ENCODE data around the gene KIF16B.
"Not testable (repeated sequence)": the region's sequence is repeated elsewhere in the genome, so short reads cannot be mapped to it uniquely, and the experiment has no call there.

Gene KIF16B

DNA sequence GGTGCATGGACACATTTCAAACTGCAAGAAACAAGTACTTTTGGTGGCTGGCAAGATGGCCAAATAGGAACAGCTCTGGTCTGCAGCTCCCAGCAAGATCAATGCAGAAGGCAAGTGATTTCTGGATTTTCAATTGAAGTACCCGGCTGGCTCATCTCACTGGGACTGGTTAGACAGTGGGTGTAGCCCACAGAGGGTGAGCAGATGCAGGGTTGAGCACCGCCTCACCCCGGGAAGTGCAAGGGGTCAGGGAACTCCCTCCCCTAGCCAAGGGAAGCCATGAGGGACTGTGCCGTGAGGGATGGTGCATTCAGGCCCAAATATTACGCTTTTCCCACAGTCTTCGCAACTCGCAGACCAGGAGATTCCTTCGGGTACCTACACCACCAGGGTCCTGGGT, 53.6 kb downstream of the KIF16B start:
- DNase-seq (ENCODE audit: low read depth), result not testable (repeated sequence)

DNA sequence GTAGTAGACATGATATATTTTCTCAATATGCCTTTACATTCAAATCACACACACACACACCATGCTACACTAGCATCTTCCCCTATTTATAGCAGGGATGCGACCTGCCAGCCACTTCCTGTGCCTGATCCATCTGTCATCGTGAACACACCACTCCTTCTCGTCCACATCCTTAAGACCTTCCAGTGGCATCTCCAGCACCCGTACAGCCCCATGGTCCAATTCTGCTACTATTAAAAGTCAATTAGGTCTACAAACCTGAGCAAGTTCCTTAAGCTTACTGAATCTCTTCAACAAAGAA, 54.5 kb downstream of the KIF16B start:
- DNase-seq (ENCODE audit: low read depth), result no peak

DNA sequence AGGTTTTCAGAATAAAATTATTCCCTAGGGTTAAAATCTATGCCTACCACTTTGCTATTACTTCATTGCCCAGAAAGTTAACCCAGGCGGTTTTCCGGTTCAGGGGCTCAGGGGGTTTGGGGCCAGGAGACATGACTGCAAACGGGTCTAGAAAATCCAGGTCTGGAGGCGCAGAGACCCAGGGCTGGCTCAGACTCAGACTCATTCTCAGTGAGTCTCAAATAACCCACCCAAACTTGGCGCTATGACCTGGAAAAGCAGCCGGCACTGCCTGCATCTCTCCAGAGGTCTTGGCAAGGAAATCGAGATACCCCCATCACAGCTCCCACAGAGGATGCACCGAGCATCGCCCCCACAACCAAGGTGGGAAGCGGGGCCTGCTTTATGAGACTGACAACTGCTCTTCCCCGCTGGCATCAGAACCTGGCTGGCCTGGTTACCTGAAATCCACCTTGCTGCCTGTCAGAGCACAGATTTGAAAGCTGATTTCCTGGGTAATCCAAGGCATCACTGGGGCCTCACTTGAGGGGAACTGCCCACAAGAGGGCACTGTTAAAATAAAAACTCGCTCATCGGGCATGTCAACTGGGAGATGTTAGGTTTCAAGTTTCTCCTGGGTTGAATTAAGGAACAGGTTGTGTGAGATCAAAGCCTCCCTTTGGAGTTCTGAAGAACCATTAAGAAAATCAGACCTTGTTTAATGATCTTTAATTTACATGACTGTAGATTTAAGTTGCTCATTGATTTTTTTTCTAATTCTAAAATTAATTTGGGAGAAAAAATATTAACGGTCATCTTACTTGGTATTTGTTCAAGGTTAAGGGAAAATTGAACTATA, 55.1 kb downstream of the KIF16B start:
- DNase-seq (ENCODE audit: low read depth), result peak; percentile 49

DNA sequence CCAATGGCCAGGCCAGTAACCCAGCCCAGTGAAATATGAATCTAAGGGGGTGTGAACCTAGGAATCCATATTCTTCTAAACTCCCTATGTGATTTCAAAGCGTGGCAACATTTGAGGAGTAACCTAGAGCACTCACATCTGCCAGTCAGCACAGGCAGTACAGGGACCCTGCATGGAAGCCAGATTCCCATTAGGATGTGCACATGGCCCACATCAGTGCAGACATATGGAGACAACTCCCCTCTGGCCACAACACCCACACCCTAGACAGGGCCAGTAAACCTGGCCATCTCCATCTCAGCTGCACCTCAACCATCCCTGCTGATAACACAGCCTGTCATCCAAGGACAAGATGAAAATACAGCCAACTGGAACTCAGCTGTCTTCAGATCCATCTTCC, 56.5 kb downstream of the KIF16B start:
- no peak for DNase-seq (ENCODE audit: low read depth)

DNA sequence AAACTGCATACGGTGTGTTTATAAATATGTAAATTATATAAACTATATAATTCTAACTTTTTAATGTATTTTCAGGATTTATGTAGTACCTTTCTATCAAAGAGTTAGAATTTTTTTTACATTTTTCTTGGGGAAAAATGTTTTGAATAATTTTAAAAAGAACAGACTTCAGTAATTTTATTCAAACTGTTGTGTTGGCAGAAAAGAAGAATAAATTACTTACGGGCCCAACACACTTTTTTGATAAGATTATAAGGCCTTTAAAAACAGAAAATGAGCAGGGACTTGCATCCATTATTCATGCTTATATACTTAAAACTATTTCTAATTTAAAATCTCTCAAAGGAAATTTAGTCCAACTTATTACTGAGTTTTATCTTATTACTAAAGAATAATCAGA, 58.2 kb downstream of the KIF16B start:
- no peak for DNase-seq (ENCODE audit: low read depth)

DNA sequence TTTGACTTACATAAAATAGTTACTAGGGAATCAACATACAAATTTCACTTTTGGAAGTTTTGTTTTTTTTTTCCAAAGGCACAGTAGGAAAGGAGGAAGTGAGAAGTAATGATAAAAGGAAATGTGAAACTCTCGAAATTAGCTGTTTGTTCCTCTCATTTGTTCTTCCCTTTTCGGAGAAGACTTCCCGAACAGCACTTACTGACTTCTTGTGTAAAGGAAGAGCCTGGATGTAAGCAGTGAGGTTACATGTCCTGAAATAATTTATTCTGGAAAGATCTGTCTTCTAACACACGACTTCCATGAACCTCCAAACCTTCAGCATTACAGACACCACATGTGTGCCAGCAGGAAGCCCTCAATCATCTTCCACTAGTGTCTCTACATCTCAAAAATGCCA, 59.1 kb downstream of the KIF16B start:
- no peak for DNase-seq (ENCODE audit: low read depth)

DNA sequence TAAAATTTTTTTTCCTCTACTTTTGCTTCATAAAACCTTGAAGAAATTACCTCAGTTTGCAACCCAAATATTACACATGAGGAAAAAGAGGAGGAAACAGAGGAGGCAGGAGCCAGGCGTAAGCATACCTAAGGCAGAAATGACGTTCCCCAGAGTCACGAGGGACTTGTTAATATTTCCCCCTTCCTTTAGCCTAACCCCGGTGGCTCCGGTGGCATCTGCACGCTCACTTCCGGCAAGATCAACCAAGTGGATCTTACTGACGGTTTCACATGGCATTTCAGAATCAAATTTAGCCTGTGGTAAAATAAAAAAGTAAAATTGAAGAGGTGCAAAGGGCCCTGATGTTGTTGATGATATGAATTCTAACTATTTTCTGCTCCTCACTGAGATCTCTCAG, 67.4 kb downstream of the KIF16B start:
- DNase-seq (ENCODE audit: low read depth), result no peak

DNA sequence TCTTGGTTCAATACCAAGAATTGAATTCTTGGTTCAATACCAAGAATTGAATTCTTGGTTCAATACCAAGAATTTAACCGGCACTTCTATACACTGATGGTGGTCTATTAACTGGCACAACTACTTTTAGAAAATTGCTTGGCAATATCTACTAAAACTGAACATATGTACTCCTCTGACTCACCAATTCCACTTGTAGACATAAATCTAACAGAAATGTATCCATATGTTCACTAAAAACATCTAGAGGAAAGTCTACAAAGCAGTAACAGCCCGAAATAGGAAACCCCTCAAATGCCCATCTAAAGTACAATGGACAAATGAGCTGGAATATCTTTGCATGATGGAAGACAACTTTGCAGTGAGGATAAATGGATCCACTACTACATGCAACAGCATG, 71.9 kb downstream of the KIF16B start:
- DNase-seq (ENCODE audit: low read depth), result peak; percentile 9

DNA sequence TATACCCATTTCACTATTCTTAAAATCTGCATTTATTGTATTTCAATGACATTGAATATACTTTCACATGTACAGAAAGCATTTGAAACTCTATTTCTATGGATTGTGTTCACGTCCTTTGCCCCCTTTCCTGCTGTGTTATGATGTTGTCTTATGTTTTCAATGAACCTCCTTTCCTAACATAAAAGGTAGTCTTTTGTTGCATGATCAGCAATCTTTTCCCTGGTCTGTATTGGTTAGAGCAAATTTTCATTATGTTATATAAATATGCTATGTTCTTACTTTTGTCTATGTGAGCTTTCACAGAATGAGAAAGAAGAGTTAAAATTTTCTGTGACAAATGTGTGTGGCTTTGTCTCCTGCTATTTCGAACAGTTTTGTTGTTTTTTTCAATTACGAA, 73.1 kb downstream of the KIF16B start:
- no peak for DNase-seq (ENCODE audit: low read depth)

DNA sequence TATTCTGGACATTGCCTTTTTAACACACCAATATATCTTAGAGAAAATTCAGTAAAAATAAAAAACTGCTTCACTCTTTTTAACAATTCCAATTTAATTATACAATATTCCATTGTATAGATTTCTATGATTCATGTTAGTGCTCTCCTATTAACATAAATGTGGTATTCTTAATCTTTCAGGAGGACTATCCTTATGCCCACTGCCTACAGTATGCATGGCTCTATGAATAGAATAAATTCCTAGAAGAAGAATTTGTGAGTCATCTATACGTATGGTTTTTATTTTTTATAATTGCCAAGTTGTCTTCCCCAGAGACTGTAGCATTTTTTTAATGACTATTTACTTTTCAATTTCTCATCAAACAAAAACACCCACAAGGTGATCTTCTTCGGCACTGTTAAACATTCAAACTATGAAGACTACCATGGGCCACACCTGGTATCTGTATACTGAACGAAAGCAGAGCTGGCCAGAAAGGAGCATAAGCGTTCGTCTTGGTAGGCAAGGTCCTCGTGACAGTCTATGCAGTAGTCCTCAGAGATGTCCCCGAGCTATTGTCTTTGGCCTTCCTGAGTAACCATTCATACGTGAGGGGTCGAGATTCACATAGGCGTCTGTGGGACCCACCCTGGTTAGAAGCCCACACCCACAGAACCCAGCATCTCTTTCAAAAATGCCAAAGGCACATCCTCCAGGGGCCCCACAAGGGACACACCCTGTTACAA, 74.6 kb downstream of the KIF16B start:
- DNase-seq (ENCODE audit: low read depth), result peak; percentile 20

DNA sequence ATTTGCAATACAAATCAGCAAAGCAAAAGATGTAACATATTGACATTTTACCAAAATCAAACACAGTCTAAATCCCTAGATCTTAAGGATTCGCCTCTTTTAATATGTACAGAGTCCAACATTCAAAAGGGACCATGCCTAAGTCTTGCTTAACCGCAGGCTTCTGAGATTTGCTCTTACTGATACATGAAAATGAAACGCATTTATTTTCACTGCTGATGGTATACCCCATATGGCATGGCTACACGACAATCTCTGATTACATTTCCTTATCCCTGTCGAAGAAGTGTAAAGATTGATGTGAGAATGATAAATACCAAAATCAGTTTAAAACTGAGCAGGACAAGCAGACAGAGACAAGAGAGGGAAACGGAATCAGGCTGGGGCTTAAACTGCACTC, 75.4 kb downstream of the KIF16B start:
- no peak for DNase-seq (ENCODE audit: low read depth)

DNA sequence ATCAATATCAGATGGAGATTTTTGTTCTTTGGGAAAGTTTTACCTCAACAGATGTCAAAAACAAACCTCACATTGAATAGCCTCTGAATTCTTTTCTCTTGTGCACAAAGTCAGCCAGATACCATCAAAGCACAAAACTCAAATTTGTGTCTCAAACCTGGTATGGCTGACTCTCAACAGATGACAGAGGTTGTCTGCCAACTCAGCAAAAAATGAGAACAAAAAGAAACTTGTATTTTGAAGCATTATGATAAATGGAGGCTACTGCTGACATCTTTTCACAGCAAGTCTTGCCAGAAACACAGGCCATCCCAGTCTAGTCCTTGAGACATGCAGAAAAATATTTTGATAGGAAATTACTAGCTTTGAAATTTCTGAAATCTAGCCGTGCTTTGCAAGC, 79.8 kb downstream of the KIF16B start:
- DNase-seq (ENCODE audit: low read depth), result no peak

DNA sequence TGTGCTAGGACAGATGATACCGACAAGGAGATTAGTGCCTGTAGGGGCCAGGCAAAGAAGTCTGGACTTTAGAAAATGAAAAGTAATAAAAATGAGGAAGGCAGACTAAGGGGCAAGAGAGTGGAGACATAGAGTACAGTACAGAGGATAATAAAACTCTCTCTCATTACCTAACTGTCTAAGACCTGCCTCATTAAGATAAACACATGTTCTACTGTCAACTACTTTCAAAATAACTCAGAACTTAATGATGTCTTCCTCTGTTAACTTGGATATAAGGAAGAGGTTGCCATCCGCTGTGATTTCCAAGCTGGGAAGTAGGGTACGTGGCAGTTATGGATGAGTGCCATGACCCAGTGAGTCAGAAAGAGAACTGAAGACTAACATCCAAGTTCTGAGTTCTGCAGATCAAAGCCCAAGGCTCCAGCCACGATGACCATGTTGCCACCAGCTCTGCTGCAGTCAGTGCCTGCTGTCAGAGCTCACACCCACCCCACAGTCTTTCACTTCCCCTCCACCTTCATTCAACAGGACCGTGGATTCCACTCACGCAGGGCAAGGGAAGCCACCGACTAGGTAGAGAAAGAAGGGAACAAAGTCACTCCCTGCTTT, 81.8 kb downstream of the KIF16B start:
- DNase-seq (ENCODE audit: low read depth), result peak; percentile 59

DNA sequence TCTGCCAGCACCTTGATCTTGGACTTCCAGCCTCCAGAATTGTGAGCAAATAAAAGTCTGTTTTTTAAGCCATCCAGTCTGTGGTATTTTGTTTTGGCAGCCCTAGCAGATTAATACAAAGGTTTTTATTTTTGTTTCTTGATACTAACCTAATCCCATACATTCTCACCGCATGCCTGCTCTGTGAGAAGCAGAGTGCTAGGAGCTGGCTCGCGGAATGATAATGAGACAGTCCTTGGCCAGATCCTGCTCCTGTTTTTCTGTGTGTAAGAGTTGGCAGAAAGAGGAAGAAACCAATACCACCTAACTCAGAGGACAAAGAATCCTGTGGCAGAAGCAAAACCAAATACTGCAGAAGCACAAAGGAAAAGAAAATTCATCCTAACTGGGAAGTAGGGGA, 82.6 kb downstream of the KIF16B start:
- no peak for DNase-seq (ENCODE audit: low read depth)

DNA sequence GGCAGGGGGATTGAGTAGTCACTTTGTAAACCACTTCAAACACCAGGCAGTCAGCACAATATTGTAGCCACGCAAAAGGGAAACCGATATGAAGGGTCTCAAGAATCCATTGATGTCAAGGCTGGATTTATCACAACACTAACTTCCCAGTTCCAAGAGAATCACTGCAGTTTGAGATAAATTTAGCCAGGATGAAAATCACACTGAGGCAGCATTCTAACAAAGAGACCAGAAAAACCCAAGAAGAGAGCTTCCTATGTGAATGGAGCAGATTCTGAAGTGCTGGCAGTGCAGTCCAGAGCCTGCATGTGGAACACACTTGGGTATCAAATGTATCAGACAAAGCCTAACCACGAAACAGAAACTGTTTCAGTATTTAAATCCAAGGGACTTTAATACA, 84.6 kb downstream of the KIF16B start:
- DNase-seq (ENCODE audit: low read depth), result no peak

DNA sequence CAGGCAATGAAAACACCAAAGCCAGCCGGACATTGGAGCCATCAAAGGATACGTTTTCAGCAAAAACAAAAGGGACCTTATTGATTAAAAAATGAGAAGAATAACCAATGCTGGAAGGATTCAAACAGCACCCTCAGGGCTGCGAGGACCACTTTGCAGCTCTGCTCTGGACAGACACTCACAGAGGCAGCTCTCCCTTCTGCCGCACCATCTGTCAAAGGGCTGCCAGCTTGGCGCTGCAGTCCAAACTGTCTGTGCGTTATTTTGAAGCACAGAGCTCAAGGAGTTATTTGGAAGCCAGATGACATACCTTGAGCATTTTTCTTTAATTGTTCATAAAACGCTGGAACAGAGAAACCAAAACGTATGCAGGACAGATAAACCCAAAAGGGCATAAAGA, 85.2 kb downstream of the KIF16B start:
- no peak for DNase-seq (ENCODE audit: low read depth)

DNA sequence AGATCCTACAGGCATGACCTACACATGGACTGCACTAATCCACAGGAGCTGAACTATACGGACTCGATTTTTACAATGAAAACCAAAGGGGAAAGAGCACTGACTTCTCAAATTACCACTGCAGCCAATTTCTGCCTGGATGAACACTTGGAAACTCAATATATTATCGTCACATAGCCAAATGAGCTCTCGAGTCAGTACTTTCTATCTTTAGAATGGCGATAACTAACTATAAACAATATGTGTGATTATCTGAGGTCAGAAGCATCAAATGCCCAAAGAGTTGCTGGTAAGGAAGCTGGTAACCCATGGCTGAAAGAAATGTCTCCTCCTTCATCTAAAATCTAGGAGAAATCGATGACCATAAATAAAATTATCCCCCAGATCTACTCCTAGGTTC, 86.7 kb downstream of the KIF16B start:
- no peak for DNase-seq (ENCODE audit: low read depth)

DNA sequence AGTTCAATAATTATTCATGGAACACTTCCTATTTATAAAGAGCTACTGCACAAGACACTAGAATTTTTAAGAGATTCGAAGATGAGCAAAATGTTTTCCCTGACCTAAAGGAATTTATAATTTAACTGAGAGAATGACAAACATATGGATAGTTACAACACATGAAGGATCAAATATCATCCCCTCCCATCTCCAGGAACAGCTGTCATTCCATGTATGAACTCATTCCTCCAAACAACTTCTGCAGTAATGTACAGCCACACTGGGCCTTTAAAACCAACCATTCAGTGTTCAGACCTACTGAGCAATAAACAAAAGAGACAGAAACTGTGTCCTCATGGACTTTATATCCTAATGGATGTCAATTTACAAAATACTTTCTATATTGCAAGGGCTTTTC, 87.8 kb downstream of the KIF16B start:
- peak; percentile 46 for DNase-seq (ENCODE audit: low read depth)

DNA sequence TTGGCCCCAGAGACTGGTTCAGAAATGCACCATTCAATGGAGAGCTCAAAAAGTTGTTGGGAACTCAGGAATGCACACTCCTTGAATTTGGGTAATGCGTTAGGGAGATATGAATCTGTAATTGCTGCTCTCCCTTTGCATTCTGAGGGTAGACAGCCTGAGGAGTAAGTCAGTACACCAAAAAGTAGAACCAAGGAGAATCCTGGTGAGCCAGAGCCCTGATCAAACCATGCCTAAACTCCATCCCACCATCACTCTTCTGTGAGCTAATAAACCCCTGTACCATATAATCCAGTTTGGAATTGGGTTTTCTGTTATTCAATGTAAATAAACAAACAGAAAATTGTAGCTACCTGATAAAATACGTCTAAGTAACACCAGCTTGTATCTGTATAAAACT, 90.2 kb downstream of the KIF16B start:
- DNase-seq (ENCODE audit: low read depth), result no peak

DNA sequence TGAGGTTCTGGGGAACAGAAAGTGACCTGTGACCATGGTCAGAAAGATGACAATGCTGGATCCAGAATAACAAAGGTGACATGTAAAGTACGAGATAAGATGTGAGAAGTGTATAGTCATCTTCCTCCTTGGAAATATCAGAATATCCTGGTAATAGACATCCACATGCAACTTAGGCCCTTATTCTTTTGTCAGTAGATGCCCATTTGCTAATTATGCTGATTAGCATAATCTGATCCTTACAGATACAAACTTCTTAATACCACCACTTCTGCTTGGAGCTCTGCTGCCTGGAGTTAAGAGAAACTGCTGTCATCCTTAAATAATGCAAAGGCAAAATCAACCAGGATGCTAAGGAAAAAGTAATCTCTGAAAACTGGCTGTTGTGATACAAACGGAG, 91.3 kb downstream of the KIF16B start:
- no peak for DNase-seq (ENCODE audit: low read depth)

DNA sequence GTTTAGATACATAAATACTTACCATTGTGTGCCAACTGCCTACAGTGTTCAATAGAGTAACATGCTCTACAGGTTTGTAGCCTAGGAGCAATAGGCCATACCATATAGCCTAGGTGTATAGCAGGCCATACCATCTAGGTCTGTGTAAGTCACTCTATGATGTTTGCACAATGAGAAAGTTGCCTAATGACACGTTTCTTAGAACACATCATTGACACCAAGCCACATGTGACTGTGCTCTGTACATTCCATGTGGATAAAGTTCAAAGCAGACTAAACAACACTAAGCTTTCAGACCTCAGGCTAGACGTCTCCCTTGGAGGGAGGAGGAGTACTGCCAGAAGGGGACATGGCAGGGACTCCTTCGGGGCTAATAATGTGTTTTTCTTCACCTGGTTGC, 93.6 kb downstream of the KIF16B start:
- DNase-seq (ENCODE audit: low read depth), result peak; percentile 11

DNA sequence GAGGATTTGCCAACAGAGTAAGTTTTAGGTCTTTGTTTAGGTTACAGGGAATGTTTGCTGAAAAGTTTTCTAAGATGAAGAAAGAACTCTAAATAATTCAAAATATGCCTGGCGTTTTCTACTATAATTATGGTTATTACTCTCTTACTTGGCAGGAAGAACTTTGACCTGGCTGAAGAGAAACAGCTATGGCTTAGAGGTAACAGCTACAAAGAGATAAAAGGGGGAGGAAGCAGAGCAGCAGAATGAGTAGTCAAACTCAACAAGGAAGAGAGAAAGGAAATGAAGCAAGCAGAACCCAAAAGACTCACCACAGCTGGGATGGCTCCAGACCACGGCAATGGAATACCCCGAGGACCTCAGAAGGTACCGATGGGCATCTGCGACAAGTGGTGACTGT, 95.6 kb downstream of the KIF16B start:
- peak; percentile 11 for DNase-seq (ENCODE audit: low read depth)

DNA sequence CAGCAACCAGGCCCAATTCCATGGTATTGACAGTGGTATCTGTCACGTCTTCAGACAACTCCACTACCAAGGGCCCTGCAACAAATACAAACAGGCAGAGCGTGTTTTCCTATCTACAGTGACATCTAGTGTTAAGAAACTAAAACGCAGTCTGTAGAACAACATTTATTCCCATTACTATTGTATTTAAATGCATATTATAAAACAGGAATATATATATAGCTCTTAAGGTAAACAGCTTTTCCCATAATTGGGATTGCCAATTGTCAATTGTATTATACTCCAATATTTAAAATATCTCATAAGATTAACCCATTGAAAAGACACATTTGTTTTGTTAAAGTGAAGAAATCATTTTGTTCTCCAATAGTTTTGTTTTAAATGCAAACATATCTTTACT, 97.2 kb downstream of the KIF16B start:
- DNase-seq (ENCODE audit: low read depth), result peak; percentile 64

DNA sequence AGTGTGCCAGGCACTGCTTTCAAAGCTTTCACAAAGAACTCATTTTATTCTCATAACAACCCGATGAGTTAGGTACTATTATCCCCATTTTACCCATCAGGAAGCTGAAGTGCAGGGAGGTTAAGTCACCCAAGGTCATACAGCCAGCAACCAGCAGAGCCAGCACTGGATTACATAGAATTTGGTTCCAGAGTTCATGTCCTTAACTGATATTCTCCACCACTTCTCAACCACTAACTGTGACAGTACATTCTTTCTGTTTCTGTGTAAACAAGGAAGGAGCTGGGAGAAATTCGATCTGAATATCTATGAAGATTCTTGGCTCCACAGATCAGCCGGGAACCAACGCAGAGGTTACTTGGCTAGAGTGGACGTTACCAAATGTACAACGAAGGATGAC, 98.0 kb downstream of the KIF16B start:
- DNase-seq (ENCODE audit: low read depth), result peak; percentile 58

Measured in EH (cell line).